Measurements from ENCODE around the gene UGP2.
"Not testable (repeated sequence)": the region's sequence is repeated elsewhere in the genome, so short reads cannot be mapped to it uniquely, and the experiment has no call there.

UGP2 gene

GRCh38 chr2:63840081-63840784 lies 1.5 kb upstream of the UGP2 start:
- FAIRE-seq (no peak), DNase-seq (ENCODE audit: low spot score) (no peak)

DNA sequence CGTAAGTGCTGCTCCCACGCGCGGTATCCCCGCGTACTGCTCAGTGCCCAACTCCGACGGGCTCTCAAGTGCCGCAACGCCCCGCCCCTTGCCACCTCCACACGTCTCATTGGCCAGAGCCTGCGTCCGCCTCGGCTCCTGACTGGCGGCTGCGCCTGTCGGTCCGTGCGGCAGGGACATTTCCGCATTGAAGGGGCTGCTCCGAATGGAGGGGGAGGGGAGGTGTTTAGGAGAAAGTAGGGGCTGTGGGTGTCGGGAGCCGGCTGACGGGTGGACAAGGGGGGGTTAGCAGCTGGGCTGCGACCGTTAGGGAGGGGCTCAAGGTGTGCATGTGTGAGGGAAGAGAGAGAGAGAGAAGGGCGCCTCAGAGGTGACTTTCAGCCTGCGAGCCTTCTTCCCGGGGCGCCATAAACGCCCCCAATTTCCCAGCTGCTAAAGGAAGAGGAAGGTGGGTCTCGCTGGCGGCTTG lies 877 bp upstream of the UGP2 start:
- DNase-seq (ENCODE audit: low spot score) (peak; percentile 94), FAIRE-seq (peak; percentile 69)

DNA sequence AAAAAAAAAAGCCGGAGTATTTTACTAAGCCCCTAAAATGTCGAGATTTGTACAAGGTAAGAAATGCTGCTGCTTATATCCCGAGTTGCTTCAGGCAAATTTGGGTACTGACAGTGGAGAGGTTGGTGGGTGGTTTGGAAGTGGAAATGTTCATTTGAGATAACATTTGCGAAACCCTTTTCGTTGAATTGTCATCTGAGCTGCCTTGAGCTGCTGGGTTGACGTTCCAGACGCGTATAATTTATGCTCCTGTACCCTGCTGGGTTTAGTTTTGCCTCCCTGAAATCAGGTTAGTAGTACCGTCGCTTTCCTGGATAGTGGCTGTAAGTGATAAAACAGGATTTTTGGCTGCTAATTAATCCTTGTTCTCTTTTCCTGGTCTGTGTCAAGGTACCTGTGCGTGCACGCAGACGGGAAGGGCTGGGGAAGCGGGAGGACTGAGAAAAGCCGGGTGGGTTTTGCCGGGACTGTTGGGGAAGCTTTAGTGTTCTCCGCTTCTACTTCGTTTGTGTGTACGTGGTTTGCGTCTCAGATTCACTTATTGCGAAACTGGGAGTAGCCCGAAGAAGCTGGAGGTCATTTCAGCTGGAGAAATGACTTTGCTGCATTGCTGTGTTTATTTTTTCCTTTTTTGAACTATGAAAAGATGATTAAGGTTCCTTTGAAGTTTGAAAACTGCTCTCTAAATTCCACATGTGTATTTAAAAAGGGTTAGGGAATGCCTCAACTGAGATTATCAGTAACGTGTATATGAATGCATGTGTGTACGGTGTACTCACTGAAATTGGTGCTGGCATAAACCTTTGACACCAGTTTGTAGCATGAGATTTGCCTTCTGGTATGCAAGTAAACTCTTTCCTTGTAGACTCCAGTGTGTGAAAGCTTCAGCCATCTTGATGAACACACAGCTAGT lies 709 bp downstream of the UGP2 start:
- FAIRE-seq: no peak

DNA sequence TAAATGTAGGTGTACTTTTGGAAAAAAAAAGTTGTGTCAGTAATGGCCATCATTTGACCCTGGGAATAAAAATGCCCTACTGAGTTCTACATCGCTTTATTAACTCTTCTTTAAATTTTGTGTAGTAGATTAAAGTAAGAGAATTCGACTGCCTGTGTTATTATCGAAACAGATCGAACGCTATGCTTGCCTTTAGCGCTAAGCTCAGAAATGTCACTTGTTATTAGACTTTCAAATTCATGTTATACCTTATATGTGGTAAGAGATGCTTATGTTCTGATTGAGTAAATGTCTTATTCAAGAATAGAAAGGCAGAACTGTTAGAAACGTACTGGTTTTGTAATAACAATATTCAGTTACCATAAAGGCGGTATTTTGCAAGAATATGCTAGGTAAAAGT lies 1.4 kb downstream of the UGP2 start:
- DNase-seq (ENCODE audit: low spot score): no peak
- no peak for FAIRE-seq

More for the DNA sequence above, 709 bp downstream of the UGP2 start:
- peak; percentile 28 for DNase-seq (ENCODE audit: low spot score)

DNA sequence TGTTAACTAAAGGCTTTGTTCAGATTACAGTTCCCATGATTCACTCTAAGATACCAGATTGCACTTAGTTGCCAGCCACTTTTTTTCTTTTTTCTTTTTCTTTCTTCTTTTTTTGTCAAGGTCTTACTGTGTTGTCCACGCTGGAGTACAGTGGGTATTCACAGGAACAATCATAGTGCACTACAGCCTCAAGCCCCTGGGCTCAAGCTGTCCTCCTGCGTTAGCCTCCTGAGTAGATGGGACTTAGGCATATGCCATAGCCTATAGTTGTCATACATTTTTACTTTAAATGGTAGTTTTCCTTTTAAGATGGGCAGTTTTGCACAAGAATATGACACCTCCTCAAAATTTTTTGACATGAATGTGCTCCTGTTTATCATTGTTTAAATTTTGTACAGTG lies 2.1 kb downstream of the UGP2 start:
- DNase-seq (ENCODE audit: low spot score) (no peak), FAIRE-seq (no peak)

GRCh38 chr2:63844616-63845015 lies 2.9 kb downstream of the UGP2 start:
- DNase-seq (ENCODE audit: low spot score): no peak
- no peak for FAIRE-seq

DNA sequence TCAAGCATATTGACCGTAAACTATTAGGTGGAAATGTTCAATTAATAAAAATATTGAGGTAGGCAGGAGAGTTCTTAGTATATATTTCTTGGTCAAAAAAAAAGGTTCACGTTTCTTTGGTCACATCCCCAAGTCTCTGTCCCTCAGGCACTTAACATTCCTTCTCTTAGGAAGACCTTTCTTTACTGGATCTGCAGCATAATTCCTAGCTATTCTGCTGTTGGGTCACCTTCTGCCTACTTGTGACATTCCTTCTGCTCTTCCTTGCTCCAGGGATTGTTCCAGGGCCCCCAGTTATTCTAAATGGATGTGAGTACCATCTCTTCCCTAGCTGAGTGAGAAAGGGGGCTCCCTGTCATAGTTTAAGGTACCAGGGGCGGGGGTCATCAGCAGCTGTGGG lies 4.2 kb downstream of the UGP2 start:
- DNase-seq (ENCODE audit: low spot score) (no peak), FAIRE-seq (no peak)

DNA sequence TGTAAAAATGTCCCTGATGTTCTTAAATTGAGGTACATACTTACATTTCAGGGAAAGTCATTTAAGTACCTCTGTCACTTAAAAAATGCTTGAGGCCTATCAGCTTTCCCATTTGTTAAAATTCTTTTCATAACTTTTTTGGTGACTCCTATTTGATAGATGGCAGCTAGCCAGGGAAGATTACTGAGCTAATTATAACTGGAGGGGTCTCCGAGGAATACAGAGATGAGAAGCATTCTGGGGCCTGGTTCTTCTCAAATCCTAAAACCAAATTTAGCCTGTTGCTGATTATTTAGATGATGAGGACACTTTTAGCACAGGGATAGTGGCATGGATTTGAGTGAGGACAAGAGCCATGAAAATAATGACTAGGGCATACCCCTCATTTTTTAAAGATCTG lies 4.8 kb downstream of the UGP2 start:
- DNase-seq (ENCODE audit: low spot score): no peak
- no peak for FAIRE-seq

GRCh38 chr2:63847571-63847970 lies 5.9 kb downstream of the UGP2 start:
- FAIRE-seq; DNase-seq (ENCODE audit: low spot score): not testable (repeated sequence)

DNA sequence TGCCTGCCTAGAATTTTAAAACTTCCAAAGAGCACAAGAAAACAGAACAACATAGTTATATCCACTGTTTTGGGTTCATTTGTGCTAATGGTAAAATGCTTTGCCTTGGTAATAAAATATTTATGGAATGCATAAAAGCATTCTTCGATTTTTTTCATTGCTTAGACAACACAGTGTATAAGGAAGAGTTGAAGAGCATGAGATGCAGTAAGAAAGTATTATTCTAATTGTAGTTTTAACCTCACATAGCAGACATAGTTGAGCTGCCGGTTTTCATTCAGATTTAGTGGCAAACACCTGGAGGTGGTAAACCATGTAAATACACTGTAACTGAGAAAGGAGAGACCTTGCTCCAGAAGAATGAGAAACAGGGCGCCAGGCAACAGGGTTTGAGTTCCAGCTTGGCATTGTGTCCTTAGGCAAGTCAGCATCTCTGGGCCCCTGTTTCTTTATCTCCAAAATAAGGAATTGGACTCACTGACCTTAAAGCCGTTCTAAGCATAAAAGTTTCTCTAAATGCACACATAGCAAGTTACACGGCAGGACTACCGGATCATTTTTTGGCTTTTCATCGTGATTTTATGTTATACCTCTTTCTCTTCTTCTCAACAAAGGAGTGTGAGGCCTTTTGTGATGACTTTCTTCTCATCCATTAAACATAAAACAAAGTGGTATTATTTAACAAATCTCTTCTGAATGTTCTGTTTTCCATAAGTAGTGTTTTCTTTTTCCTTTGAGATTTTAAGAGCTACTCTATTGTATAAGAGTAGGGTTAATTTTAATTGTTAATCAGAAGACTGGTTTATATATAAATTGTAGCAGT lies 7.9 kb downstream of the UGP2 start:
- no peak for FAIRE-seq
- DNase-seq (ENCODE audit: low spot score): no peak

GRCh38 chr2:63850204-63850571 lies 8.5 kb downstream of the UGP2 start:
- no peak for DNase-seq (ENCODE audit: low spot score)
- no peak for FAIRE-seq

DNA sequence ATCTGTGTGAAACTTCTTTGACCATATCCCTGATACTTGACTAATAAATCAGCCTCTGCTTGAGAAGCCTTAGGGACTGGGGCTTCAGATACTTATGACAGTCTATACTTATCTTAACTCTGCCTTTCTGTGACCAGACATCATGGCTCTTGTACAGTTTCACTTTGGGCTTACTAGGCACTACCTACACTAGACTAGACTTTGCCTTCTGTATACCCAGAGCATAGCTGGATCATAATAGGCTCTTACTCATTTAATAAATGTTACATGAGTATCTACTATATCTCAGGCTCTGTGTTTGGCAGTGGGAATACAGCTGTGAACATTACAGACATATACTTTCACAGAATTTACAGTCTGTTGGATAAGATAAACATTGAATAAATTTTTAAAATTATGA lies 9.0 kb downstream of the UGP2 start:
- DNase-seq (ENCODE audit: low spot score) (no peak), FAIRE-seq (no peak)

GRCh38 chr2:63851691-63852311 lies 10.1 kb downstream of the UGP2 start:
- no peak for FAIRE-seq
- DNase-seq (ENCODE audit: low spot score): no peak

DNA sequence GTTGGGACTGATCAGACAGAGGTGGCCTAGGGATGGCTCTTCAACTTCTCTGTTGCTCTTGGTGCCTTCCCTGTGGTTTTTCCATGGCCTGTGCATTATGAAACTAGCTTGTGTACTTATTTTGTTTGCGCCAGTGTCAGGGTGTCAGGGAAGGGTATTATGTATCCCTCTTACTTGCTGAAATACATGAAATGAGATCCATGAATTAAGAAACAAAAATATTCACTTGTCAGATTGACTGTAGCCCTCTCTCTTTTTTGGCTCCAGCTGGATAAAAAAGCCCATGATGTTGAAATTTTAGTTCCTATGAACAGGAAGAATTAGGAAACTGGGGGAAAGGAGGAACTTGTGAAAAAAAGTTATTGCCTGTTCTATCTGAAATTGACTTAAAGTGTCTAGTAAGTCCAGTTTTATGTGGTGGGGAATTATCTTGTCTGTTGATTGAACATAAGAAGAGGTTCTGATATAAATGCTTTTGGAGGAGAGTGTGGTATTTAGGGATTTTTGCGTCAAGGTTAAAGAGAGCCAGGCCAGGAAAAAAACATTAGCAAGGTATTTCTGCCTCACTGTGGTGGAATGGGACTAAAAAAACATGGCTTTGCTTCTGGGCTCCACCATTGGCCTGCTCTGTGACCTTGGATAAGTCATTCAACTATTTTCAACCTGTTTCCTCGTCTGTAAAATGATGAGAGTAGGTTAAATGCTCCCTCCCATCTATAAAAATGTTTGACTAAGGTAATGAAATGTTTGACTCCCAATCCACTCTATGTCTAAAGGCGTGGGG lies 12.0 kb downstream of the UGP2 start:
- no peak for DNase-seq (ENCODE audit: low spot score)
- no peak for FAIRE-seq

DNA sequence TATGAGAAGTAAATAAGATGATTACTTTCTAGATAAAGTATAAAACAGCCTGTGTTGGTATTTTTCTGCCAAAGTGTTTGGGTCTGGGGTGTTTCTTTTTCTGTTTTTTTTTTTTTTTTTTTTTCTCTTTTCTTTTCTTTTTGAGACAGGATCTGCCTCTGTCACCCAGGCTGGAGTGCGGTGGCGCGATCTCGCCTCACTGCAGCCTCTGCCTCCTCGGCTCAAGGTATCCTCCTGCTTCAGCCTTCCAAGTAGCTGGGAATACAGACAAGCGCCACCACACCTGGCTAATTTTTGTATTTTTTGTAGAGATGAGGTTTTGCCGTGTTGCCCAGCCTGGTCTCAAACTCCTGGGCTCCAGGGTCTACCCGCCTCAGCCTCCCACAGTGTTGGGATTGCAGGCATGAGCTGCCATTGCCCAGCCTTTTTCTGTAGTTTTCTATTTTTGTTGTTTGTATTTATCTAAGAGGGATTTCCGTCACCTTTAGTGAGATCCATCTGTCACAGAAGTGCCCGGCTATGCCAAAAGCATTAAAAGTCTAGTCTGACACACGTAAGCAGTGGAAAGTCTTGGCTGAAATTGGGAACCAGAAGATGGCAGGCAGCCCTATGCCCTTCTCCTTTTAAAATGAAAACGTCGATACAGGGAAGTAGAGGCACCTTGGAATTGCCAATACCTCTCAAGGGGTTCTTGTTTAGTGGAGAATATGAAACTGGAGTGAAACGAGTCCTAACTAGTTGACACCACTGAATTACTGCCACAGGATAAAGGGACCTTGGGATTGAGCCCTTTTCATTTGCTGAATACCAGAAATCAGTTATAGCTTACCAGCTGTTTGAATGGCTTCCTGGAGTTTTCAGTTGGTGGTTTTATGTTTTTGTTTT lies 14.0 kb downstream of the UGP2 start:
- FAIRE-seq (no peak), DNase-seq (ENCODE audit: low spot score) (no peak)

DNA sequence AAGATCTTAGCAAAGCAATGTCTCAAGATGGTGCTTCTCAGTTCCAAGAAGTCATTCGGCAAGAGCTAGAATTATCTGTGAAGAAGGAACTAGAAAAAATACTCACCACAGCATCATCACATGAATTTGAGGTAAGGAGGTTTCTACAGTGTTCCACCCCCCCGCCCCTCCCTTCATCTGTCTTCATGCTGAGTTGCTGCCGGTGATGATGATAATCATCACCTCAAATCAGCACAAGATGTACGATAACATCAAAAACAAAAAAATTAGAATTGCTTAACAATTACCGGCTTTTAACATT lies 14.6 kb downstream of the UGP2 start:
- FAIRE-seq (no peak), DNase-seq (ENCODE audit: low spot score) (no peak)

GRCh38 chr2:63858291-63858690 lies 16.6 kb downstream of the UGP2 start:
- DNase-seq (ENCODE audit: low spot score) (no peak), FAIRE-seq (no peak)

- FAIRE-seq (no peak), DNase-seq (ENCODE audit: low spot score) (no peak)
Observed at GRCh38 chr2:63861220-63861822, 19.6 kb downstream of the UGP2 start.

GRCh38 chr2:63862806-63863205 lies 21.1 kb downstream of the UGP2 start:
- DNase-seq (ENCODE audit: low spot score) (peak; percentile 81), FAIRE-seq (peak; percentile 83)
